Measurements from ENCODE around the gene SFXN5.
A peak's percentile ranks its signal among the peaks of the same experiment; 100 is the strongest.

The SFXN5 gene

DNA sequence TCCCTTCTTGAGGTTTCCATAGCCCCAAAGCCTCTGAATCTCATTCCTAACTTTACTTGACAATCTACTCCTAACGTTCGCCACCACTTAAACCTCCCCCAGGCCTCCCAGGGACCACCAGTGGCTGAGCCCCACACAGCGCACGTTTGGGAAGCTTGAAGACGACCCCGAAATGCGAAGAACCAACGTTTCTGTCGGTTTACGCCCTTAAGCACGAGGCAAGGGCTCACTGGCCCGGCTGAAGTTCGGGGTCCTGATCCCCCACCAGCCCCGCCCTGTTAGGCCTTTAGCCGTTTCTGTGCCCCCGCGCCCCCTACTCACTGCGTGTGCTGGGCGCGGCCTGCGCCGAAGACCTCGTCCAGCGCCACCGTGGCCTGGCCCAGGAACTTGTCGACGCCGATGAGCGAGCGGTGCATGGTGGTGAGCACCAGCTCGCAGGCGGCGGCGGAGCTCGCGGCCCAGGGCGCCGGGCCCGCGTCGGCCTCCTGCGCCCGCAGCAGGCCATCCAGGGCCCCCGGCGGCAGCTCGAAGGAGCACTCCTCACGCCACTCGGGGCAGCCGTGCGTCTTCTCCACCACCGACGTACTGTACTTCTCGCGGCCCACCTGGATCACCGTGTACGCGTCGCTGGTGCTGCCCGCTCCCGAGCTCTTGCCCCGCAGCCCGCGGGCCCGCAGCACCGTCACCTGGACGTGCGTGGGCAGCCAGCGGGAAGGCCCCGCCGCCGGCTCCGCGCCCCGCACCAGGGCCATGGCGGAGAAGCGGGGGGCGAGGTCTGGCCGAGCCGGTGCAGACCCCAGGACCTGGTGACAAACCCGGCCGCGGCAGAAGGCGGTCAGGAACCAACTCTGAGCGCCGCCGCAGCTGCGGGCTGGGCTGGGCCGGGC, 40.8 kb upstream of the SFXN5 start:
- TF ChIP-seq, protein P1, sequence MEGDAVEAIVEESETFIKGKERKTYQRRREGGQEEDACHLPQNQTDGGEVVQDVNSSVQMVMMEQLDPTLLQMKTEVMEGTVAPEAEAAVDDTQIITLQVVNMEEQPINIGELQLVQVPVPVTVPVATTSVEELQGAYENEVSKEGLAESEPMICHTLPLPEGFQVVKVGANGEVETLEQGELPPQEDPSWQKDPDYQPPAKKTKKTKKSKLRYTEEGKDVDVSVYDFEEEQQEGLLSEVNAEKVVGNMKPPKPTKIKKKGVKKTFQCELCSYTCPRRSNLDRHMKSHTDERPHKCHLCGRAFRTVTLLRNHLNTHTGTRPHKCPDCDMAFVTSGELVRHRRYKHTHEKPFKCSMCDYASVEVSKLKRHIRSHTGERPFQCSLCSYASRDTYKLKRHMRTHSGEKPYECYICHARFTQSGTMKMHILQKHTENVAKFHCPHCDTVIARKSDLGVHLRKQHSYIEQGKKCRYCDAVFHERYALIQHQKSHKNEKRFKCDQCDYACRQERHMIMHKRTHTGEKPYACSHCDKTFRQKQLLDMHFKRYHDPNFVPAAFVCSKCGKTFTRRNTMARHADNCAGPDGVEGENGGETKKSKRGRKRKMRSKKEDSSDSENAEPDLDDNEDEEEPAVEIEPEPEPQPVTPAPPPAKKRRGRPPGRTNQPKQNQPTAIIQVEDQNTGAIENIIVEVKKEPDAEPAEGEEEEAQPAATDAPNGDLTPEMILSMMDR (IDR thresholded peaks at IDR 0.05; ENCODE audit: low read length, missing control alignments) = no peak
- peak overlapping the region; percentile 60 for H3K4me3 ChIP-seq (replicated peaks; ENCODE audit: low read depth, low read length)
- peak; percentile 44 for DNase-seq (ENCODE audit: low read depth)

DNA sequence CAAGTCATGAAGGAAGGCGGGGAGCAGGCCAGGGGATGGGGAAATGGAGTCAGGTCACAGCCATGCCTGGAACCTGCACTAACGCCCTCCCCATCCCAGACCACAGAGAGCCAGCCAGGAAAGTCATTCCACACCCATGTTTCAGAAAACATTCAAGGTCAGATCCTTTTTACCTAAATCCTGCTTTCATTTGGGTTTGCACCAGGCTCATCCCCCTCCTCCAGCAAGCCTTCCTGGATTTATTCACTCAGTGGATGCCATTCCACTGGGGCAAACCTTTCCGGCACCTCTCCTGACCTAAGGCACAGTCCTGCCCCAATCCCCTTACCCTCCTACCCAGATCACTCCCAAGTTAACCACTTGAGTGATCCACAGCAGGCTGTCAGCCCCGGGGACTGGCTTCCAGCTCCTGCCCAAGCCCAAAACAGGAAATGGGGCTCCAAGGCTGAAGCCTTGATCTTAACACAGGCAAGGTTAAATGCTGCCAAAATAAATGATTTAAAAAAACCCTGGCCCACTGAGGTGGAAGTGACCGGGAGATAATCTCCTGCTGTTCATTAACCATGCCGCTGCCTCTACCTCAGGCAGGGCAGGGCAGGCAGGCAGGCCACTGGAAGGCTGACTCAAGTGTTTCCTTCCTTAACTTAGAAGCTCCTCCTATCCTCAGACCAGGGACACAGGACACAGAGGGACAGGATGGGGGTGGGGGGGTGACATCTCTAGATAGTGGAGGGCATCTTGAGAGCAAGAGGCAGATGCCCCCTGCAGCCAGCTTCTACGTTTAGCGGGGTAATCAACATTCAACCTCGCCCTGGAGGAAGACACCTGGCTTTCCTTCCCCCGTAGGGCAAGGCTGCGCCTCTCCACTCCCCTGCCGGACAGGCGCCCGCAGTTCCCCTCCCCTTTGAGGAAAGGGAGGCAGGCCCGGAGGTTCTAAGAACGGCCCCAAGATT, 39.8 kb upstream of the SFXN5 start:
- TF ChIP-seq, protein P1 (IDR thresholded peaks at IDR 0.05; ENCODE audit: low read length, missing control alignments) = no peak
- DNase-seq (ENCODE audit: low read depth) = no peak
- H3K4me3 ChIP-seq (replicated peaks; ENCODE audit: low read depth, low read length) = peak overlapping the region; percentile 60

DNA sequence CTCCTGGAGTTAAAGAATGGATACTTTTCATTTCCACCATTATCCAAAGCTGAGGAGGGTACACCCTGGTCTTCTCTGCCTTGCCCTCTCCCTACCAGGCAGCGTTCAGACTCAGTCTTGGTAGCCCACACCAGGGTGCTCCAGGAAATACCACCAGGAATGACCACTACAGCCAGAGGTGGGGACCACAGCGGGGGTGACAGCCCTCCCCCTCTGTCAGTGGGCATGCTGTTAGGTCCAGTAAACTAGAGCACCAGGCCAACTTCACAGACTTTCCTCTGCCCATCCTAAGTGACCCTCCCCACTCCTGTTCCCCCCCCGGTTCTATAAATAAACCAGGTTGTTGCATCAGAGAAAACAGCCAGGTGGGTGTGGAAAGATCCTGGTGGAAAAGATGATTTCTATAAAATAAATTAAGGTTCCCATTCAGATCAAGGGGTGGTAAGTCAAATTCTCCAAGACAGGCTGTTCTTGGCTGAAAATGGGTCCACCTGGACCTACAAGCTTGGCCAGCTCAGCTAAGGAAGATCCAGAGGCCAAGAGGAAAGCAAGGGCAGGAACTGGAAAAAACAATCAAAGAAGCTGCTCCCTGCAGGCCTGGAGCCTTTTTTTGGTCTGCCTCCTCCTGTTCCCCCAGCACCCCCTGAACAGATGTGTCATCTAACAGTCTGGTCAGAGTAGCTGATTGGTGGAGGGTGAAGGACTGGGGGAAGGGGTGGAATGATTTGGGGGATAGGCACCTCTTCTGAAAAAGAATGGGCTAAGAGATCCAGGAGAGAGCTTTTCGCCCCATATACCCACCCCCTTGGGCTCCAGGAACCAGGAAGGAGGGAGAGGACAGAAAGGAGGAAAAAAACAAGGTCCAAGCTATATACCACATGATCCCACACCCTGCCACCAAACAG, 38.9 kb upstream of the SFXN5 start:
- TF ChIP-seq, protein P1 (IDR thresholded peaks at IDR 0.05; ENCODE audit: low read length, missing control alignments) = no peak
- no peak for DNase-seq (ENCODE audit: low read depth)
- peak overlapping the region; percentile 60 for H3K4me3 ChIP-seq (replicated peaks; ENCODE audit: low read depth, low read length)

DNA sequence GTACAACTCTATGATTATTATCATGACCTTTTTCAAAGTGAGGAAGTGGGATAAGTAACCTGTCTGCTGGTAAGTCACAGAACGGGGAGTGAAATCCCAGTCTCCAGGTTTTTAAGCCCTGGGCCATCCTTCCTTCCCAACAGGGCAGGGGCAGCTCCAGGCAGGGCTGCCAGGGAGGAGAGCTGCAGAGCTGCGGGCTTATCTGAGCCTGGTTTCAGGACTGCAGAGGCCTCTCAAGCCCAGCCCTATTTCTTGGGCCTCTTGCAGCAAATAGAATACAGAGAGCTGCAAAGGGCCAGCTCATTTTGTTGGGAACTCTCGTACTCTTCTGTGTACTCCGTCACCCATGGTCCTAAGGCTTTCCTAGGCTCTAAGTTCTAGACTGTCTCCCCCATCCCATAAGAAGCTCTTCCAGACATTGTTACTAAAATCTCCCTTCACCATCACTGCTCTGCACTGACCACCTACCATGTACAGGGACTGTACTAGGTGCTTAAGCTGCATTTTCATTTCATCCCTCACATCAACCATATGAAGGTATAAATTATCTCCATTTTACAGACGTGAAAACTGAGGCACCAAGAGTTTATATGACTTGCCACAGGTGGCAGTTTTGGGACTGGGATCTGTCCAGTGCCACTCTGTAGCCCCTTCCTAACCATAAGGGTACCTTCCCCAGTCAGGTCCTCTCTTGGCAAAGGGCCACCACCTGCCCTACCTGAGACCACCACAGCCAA, 38.1 kb upstream of the SFXN5 start:
- TF ChIP-seq, protein P1 (IDR thresholded peaks at IDR 0.05; ENCODE audit: low read length, missing control alignments) = no peak
- H3K4me3 ChIP-seq (replicated peaks; ENCODE audit: low read depth, low read length) = no peak overlapping the region
- DNase-seq (ENCODE audit: low read depth) = no peak

DNA sequence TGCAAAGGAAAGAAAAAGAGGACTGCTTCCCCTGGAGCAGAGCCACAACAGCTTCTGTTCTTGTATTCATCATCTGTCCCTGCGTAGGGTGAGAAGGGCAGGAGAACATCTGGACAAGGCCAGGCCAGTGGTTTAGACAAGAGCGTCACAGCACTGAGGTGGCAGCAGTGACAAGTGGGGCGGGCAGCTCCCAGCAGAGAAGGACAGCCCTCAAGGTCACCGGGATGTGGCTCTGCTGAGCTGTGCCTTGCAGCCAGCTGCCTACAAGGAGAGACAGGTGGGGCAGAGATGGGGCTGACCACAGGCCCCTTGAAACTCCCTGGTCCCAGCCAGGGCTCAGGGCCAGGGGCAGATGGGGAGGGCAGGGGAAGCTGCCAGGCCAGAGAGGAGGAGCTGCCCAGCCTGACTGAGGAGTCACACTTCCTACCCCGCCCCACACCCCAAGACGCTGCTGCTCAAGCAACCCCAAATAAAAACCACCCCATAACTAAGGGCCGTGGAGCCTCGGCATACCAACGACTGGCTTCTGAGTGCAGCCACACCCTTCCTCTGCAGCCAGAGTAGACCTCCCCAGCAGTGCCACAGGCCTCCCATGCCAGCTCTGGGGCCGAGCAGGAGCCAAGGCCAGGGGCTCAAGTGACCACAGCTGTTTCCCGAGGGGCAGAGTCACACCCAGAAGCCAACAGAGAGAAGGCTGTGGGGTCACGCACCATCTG, 35.9 kb upstream of the SFXN5 start:
- no peak for DNase-seq (ENCODE audit: low read depth)
- TF ChIP-seq, protein P1 (IDR thresholded peaks at IDR 0.05; ENCODE audit: low read length, missing control alignments) = no peak
- H3K4me3 ChIP-seq (replicated peaks; ENCODE audit: low read depth, low read length) = no peak overlapping the region
